NCI-H2029 (cell line): ENCODE data around the gene HSPA4.
A peak's percentile ranks its signal among the peaks of the same experiment; 100 is the strongest.
"Not testable (repeated sequence)": the region's sequence is repeated elsewhere in the genome, so short reads cannot be mapped to it uniquely, and the experiment has no call there.

ENCODE experiments used
- DNase-seq: peaks from one replicate; lab custom pipeline; 2025; lab: John Stamatoyannopoulos, UW

Gene HSPA4

GRCh38 chr5:133051542-133052316, at the start of gene HSPA4:
Gene HSPA4 (plus strand): TSS chr5:133052013. CDS start chr5:133052251, 238 bp downstream.
- DNase-seq: peak; percentile 97

- DNase-seq: no peak
Observed at GRCh38 chr5:133006653-133007052, 45.2 kb upstream of the HSPA4 start.

DNA sequence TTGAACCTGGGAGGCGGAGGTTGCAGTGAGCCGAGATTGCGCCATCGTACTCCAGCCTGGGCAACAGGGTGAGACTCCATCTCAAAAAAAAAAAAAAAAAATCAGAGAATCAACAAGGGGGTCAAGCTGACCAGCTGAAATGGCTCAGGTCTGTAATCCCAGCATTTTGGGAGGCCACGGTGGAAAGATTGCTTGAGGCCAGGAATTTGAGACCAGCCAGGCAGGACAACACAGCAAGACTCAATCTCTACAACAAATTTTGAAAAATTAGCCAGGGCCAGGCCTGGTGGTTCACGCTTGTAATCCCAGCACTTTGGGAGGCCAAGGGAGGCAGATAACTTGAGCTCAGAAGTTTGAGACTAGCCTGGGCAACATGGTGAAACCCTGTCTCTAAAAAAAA, 43.4 kb upstream of the HSPA4 start:
- not testable (repeated sequence) for DNase-seq

DNA sequence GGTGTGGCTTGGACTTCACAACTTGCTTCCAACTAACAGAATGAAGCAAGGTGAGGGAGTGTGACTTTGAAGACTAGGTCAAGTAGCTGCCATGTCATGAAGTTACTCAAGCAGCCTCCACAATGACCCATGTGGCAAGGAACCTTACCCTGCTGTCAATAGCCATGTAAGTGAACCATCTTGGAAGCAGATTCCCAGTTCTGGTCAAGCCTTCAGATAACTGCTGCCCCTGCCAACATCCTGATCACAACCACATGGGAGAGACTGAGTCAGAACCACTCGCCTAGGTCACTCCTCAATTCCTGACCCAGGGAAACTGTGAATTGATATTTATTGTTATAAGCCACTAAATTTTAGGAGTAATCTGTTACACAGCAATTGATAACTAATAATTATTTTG, 36.3 kb upstream of the HSPA4 start:
- no peak for DNase-seq

- no peak for DNase-seq
Observed at GRCh38 chr5:133017964-133018363, 33.8 kb upstream of the HSPA4 start.

GRCh38 chr5:133019471-133019870, 32.3 kb upstream of the HSPA4 start:
- not testable (repeated sequence) for DNase-seq

GRCh38 chr5:133025804-133026663, 25.8 kb upstream of the HSPA4 start, which contains the start of gene ZCCHC10:
Gene ZCCHC10 (minus strand): TSS chr5:133026549. CDS start chr5:133026537, 12 bp downstream.
- peak; percentile 89 for DNase-seq

- DNase-seq: no peak
Observed at GRCh38 chr5:133026664-133027153, 25.1 kb upstream of the HSPA4 start.

DNA sequence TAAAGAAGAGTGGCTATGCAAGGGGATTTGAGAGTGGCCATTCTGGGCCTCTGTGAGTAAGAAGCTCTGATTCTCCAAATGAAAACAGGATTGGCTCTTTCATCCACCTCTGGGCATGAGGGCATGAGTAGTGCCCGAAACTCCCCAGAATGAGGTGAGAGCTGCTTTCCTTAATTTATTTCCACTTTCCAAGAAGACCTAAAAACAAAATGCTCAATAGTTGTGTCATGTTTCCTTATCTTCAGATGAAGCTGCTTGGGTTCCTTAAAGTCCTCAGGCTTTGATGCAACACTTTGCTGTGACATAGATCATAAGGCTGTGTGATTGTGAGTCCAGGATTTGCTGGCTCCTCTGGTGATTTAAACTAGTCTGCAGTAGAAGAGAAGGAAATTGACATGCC, 22.4 kb upstream of the HSPA4 start:
- no peak for DNase-seq

DNA sequence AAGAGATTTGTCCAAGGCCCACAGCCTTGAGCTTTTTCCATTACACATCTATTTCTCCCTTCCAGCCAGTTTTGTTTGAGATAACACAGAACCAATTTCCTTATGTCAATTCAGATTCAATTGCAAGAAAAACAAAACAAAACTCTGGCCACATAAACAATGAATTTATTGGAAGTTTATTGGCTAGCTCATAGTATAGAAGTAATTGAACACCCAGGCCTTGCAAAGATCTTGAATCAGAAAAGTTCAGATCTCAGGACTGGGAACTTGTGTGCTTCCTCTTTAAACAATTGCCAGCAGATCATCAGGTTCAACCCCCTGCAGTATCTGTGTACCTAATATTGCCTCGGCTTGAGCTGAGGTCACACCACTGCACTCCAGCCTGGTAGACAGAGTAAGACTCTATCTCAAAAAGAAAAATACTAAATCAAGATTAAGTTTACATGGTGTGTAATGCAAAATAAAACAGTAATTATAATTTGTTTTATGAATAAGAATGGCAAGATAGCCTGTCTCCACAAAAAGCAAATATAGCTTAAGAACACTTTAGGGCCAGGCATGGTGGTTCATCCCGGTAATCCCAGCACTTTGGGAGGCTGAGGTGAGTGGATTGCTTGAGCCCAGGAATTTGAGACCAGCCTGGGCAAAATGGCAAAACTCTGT, 21.3 kb upstream of the HSPA4 start:
- DNase-seq: no peak

DNA sequence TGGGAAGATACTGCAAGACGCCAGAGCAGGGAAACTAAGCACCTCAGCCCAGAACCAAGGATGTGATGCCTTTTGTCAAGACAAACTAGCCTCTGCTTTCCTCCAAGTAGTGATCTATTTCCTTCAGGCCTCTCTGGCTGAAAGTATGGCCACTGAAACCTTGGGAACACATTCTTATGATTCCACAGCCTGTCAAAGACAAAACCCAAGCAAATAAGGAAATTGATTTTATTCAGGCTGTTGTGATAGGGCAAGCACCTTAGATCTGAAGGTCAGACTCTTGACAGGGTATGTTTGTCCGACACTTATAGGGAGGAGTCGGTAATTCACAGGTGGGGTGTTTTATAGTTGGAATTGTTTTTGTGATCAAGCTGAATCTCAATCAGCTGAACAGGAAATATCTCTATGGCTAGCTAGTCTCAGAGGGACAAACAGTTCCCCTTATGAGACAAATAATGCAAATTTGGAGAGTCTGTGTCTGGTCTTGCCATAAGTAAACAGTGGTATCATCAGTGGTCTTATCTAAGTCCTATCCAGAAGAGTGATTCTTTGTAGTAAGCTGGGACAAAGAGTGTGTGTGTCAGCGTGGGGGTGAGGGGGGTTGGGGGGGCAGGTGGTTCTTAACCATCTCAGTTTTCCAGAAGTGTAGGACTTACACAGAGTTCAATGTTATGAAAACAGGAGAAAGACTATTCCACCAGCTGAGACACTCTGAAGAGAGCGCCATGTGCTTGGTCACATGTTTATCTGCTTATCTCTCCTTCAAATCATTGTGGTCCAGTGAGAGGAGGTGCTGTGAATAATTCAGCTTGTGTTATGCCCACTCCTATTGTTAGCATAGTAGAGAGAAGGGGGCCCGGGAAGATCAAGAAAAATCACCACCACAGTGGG, 18.7 kb upstream of the HSPA4 start:
- no peak for DNase-seq

DNA sequence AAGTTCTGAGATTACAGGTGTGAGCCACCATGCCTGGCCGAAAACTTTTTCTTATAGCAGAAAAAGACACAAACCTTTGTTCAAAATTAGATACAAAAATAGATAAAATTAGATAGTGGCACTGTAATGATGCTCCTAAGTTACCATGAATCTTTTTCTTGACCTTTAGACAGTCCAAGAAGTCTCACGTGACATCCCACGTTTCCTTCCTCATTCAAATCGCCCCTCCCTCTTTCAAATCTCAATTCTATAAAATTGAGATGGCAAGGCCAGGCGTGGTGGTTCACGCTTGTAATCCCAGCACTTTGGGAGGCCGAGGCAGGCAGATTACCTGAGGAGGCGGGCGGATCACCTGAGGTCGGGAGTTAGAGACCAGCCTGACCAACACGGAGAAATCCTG, 17.7 kb upstream of the HSPA4 start:
- no peak for DNase-seq

DNA sequence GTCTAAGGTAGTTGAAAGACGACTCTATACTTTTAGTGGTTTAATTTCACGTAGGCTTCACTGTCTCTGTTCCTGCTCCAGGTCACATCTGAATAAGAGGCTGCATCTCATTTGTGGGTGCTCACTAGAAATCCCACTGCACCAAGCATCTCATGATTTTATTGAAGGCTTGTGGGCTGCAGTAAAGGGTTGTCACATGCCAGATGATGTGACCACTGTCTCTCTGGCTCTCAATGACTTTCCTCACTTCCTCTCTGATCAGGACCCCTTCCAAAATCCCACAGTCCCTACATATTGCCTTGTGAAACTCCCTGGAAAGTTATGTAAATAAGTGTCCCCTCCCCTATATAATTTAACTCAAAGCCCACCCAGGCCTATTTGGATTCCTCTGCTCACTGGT, 16.6 kb upstream of the HSPA4 start:
- no peak for DNase-seq

DNA sequence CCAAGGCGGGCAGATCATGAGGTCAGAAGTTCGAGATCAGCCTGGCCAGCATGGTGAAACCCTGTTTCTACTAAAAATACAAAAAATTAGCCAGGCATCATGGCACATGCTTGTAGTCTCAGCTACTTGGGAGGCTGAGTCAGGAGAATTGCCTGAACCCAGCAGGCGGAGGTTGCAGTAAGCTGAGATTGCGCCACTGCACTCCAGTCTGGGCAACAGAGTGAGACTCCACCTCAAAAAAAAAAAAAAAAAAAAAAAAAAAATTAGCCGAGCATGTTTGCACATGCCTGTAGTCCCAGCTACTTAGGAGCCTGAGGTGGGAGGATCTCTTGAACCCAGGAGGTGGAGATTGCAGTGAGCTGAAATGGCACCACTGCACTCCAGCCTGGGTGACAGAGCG, 15.1 kb upstream of the HSPA4 start:
- DNase-seq: not testable (repeated sequence)

GRCh38 chr5:133041157-133041784, 10.5 kb upstream of the HSPA4 start:
- DNase-seq: no peak

DNA sequence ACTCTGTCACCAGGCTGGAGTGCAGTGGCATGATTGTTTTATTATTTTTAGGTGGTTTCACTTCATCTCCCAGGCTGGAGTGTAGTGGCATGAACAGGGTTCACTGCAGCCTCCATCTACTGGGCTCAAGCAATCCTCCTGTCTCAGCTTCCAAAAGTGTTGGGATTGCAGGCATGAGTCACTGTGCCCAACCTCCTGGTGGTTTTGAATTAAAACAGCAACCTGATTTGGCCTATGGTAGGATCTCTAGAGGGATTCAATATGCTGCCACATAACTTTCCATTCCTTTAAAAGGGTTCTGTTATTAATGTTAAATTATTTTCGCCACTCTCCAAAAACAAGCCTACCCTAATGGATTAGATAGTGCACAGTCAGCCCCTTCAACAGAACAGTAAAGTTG, 9.9 kb upstream of the HSPA4 start:
- no peak for DNase-seq

GRCh38 chr5:133046560-133046959, 5.3 kb upstream of the HSPA4 start:
- not testable (repeated sequence) for DNase-seq

DNA sequence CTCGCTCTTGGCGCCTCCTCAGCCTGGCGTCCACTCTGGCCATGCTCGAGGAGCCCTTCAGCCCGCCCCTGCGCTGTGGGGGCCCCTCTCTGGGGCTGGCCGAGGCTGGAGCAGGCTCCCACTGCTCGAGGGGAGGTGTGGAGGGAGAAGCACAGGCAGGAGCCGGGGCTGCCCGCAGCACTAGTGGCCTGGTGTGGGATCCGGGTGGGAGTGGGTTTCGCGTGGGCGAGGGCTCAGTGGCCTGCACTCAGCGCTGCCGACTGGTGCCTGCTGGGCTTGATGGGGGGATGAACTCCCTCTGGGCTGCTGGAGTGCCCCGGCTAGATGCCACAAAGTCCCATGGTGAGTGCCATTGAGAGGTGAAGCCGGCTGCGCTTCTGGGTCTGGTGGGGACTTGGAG, 4.4 kb upstream of the HSPA4 start:
- no peak for DNase-seq

- DNase-seq: peak; percentile 29
Observed at GRCh38 chr5:133048993-133049725, 2.7 kb upstream of the HSPA4 start.

DNA sequence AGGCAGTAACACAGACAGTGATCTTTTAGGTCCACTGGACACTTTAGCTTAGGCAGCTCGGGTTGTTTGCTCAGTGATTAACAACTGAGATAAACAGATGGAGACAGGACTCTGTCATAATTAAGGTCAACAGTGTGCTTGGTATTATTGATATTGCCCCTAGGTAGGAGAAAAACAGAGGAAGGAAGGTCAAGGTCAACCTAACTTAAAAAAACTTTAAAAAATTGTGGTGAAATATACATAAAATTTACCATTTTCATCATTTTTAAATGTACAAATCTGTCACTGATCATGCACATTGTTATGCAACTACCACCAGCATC, 2.1 kb upstream of the HSPA4 start:
- peak; percentile 46 for DNase-seq
